Measurements from ENCODE around the gene MAP4K4.

Gene MAP4K4

GRCh38 chr2:101777337-101777736, 79.8 kb downstream of the MAP4K4 start:
- Histone ChIP-seq H3K27ac (no peak overlapping the region), H3K4me1 (ENCODE audit: control insufficient read depth in 1 of 2, insufficient read depth in 1 of 2, low read depth in 1 of 2, low read length in 1 of 2) (peaks cover 26 to 27% of the 10 kb centered on the region in 2 experiments), H3K27me3 (no peaks in the 10 kb centered on the region), H3K9me3 (no peaks in the 10 kb centered on the region), H3K36me3 (no peaks in the 10 kb centered on the region), H3K4me3 (ENCODE audit: low read depth in 1 of 2, low read length in 1 of 2) (no peak overlapping the region)
- no peak for TF ChIP-seq CTCF (IDR thresholded peaks at IDR 0.05)

GRCh38 chr2:101778102-101778501, 80.6 kb downstream of the MAP4K4 start:
- peaks cover 23 to 29% of the 10 kb centered on the region in 2 experiments for H3K4me1 ChIP-seq (ENCODE audit: control insufficient read depth in 1 of 2, insufficient read depth in 1 of 2, low read depth in 1 of 2, low read length in 1 of 2)
- H3K27ac ChIP-seq: no peak overlapping the region

GRCh38 chr2:101779190-101779589, 81.7 kb downstream of the MAP4K4 start:
- no peak overlapping the region for H3K27ac ChIP-seq
- H3K36me3 ChIP-seq: no peaks in the 10 kb centered on the region
- no peaks in the 10 kb centered on the region for H3K9me3 ChIP-seq
- no peak for TF ChIP-seq CTCF (IDR thresholded peaks at IDR 0.05)
- H3K4me3 ChIP-seq (ENCODE audit: low read depth in 1 of 2, low read length in 1 of 2): no peak overlapping the region
- H3K27me3 ChIP-seq: no peaks in the 10 kb centered on the region
- peaks cover 17 to 26% of the 10 kb centered on the region in 2 experiments for H3K4me1 ChIP-seq (ENCODE audit: control insufficient read depth in 1 of 2, insufficient read depth in 1 of 2, low read depth in 1 of 2, low read length in 1 of 2)

More at GRCh38 chr2:101778102-101778501, 80.6 kb downstream of the MAP4K4 start:
- no peaks in the 10 kb centered on the region for H3K27me3 ChIP-seq
- no peaks in the 10 kb centered on the region for H3K9me3 ChIP-seq
- H3K36me3 ChIP-seq: no peaks in the 10 kb centered on the region
- TF ChIP-seq CTCF (IDR thresholded peaks at IDR 0.05): no peak
- H3K4me3 ChIP-seq (ENCODE audit: low read depth in 1 of 2, low read length in 1 of 2): no peak overlapping the region

- Histone ChIP-seq H3K27ac (peak overlapping the region; percentile 83), H3K27me3 (no peaks in the 10 kb centered on the region), H3K4me1 (ENCODE audit: control insufficient read depth in 1 of 2, insufficient read depth in 1 of 2, low read depth in 1 of 2, low read length in 1 of 2) (peaks cover 17 to 26% of the 10 kb centered on the region in 2 experiments), H3K36me3 (no peaks in the 10 kb centered on the region), H3K9me3 (no peaks in the 10 kb centered on the region), H3K4me3 (ENCODE audit: low read depth in 1 of 2, low read length in 1 of 2) (no peak overlapping the region)
- no peak for TF ChIP-seq CTCF (IDR thresholded peaks at IDR 0.05)
Observed at GRCh38 chr2:101779656-101780055, 82.1 kb downstream of the MAP4K4 start.

- Histone ChIP-seq H3K27ac (peak overlapping the region; percentile 83), H3K27me3 (no peaks in the 10 kb centered on the region), H3K4me3 (ENCODE audit: low read depth in 1 of 2, low read length in 1 of 2) (peak overlapping the region in 1 of 2 experiments; percentile 9), H3K4me1 (ENCODE audit: control insufficient read depth in 1 of 2, insufficient read depth in 1 of 2, low read depth in 1 of 2, low read length in 1 of 2) (peaks cover 17 to 26% of the 10 kb centered on the region in 2 experiments), H3K9me3 (no peaks in the 10 kb centered on the region), H3K36me3 (no peaks in the 10 kb centered on the region)
- TF ChIP-seq CTCF (IDR thresholded peaks at IDR 0.05): no peak
Observed at GRCh38 chr2:101781326-101781725, 83.8 kb downstream of the MAP4K4 start.

Data from neutrophil (primary cell).